Fibroblast of the conjunctiva (primary cell): ENCODE results near the gene MBNL2.

Experiments used
- DNase-seq: peaks from one replicate; pipeline ENCODE4 v3.0.0-alpha.2; 2010; ENCODE audit warnings: low read depth

The MBNL2 gene

DNA sequence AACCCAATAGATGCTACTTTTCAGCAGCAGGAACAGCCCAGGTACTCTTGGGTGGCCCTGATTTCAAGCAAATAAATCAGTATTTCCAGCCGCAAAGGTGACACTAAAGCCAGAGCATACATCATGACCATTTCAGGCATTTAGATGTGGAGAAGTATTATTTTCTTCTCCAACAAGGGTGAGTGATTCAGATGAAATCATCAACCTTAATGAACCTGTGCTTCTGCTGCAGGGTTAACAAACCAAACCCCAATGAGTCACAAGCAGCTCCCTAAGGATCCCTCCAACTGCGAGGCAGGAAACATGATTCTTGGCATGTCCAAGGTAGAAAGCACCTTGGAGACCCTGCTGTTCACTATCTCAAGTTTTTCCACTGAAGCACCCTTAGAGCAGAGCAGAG is 32.7 kb downstream of the MBNL2 start:
- no peak for DNase-seq

DNA sequence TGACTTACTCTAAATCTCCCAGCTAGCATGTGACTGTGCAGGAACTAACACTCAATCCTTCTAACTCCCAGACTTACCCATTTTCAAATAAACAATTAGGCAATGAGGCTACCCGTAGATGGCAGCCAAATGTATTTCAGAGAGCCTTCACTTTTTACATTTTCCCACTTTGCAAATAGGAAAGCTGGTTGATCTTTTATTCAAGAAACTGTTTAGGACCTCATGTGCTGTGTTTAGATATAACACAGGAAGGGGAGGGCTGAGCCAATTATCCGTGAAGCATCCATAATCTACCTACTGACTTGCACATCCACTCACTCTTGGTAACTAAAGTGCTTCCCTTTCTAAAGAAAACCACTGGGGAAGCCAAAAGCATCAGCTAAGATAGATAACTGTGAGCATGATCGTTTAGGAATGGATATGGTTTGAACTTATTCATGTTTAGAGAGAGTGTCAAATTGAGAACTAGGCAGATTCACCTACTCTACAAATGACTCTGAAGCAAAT is 33.4 kb downstream of the MBNL2 start:
- DNase-seq, result no peak

DNA sequence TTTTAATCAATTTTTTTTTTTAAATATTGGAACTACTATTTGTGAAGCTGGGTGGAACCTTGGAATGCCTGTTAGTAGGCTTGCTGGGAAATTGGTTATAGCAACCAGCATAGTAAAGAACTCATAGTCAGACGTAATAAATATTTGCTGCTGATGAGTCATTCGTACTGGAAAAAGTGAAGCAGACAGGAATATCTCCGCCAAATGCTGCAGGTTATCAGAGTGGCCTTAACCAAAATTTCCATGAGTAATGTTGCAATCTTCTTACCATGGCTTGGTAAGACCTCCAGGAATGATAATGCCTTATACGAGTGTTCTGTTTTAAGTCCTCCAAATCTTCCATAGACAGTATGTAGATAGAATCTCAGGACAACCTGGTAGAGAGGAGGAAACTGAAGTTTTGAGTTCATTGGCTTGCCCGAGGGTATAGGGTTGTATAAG is 34.2 kb downstream of the MBNL2 start:
- peak; percentile 91 for DNase-seq

DNA sequence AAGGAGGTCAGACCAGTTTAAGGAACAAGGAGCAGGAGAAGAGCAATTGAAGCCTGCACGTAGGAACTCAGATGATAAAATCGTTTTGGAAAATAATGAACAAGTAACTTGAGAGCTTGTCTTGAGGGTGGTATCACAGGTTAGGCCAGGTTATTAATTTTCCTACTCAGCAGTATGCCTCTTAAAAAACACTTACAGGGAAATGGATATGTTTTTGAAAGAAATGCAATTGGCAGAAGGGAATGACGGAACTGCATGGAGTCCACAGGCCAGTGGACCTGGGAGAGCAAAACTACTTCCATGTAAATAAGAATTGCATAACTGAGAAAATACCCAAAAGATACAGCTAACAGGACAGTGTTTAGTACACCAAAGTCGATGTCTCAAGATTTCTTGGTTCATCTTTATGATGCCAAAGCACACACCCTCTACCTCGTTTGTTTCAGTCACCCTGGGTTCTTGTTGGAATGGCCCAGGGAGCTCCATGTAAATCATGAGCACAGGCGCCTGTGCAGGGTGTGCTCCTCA is 35.2 kb downstream of the MBNL2 start:
- no peak for DNase-seq

DNA sequence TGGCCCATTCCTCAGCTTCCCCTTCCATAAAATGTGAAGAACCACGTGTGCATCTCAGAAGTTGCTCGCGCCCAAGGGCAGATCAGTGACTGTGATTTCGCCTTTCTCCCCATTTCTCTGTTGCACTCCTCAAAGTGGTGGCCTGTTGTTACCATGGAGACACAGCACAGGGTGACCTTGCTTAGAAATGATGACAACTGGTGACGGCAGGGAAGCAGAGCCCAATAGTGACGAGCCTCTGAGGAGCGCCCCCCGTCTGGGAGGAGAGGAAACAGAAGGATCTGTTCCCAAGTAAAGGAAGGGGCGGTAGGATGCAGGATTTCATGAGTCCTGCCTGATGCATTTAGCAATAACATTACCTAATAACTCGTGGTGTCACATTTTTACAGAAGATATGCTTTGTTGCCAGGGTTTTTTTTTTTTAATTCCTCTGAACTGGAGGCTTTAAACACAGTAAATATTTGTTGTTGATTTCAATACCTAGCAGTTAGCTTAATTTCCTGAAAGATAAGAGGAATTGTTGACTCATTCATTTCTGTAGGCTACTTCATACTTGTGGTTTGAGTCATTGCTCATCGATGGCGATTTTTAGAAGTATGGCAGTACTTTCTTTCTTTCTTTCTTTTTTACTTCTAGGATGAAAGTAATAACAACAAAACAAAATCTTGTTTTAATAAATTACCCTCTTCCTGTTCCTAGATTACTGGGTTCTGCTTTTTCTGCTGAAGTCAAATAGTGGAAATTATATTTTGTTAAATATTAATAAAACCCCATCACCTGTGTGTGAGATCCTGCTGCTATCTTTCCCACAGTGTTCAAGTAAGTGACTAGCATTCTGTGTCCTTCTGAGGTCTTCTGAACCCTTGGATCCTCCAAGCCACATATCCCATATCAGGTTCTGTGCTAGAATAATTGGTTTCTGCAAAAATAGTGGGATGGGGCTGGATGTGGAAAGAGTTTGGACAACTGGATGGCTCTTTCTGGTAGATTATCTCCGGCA is 36.0 kb downstream of the MBNL2 start:
- peak; percentile 68 for DNase-seq

DNA sequence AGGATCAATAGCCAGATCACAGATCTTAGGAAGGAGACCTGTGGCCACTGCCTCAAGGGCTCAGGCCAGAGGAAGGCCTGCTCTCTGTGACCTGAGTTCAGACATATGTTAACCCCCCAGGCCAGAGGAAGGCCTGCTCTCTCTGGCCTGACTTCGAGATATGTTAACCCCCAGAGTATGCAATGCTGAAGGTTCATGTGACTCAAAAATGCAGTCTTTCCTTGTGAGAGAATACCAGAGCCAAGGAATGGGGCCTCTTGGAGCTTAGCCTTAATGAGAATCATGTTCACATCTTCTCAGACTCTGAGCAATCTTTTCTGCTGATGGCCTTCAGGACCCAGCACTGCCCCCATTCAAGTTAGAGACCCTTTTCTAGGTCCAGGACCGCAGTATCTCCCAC is 36.7 kb downstream of the MBNL2 start:
- DNase-seq, result no peak

DNA sequence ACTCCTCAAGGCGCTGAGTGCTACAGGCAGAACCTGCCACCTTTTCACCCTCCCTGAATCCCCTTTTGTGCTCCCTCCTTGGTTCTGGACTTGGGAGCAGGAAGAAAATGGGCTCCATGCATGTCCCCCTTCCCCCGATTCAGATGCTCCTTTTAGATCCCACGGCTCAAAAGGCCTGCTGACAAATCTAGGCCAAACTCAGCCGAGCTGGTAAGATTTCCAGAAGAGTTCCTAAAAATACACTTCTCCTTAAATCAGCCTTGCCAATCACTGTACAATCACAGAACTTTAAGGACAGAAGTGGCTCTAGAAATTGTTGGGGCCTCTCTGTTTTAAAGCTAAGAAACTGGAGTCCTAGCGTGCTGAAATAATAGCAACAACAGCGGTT is 37.3 kb downstream of the MBNL2 start:
- DNase-seq, result no peak

DNA sequence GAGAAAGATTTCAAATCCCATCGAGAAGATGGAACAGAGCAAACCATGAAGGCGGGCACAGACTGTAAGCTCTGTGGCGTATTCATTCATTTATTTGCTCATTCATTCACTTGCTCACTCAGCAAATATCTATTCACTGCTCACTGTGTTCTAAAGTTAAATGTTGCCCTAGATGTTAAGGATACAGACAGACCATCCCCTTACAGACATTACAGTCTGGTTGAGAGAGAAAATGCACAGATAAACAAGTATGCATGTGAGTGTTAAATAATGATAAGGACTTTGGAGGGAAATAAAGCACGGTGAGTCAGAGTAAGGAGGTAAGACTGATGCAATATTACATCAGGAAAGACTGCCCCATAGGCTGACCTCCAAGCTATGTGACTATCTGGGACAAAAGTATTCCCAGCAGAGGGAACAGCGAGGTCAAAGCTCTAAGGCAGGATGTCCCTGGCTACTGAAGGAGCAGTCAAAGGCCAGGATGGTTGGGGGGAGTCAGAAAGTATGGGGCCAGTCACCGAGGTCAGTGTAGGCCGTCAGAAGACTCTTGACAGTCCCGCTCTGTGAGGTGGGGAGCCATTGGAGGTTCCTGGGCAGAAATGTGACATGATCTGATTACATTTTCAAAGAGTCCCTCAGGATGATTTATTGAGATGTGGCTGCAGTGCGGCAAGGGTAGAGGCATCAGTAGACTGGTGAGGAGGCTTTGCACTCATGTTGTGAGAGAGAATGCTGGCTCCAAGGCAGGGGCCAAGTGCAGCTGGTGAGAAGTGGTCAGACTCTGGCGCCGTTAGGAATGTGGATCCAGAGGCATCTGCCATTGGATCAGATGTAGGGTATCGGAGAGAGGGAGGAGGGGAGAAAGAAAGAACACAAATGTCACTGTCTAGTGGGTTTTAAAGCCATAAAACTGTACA is 37.9 kb downstream of the MBNL2 start:
- no peak for DNase-seq

DNA sequence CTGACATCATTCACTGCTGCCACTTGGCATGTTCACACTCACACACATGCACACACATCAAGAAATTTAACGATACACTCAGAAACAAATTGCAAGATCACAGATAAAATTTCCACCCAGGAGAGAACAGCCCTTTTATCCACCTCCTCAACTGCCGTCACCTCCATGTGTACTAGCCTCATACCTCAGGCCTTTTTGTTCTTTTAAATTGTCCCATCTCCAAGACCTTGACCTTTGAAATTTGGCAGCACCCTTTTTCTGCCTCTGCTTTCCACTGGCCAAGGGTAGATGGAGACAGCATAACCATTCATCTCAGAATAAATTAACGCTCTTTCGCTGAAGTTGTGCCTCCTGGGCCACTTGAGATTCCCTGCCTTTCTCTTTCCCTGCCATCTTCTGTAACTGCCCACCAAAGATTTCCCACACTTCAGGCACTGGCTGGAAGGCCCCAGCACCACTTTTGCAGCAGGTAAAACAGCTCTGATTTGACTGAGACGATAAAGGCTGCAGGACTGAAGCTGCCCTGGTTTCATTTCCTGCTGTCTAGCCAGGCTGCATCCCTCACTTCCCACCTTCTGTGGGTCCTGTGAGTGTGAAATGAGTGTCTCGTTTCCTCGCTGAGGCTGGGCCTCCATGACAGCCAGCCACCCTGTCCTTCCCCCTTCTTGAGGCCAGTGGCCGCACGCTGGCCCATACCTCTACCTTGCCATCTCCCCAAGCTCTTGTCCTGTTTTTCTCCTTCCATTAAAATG is 39.3 kb downstream of the MBNL2 start:
- no peak for DNase-seq

DNA sequence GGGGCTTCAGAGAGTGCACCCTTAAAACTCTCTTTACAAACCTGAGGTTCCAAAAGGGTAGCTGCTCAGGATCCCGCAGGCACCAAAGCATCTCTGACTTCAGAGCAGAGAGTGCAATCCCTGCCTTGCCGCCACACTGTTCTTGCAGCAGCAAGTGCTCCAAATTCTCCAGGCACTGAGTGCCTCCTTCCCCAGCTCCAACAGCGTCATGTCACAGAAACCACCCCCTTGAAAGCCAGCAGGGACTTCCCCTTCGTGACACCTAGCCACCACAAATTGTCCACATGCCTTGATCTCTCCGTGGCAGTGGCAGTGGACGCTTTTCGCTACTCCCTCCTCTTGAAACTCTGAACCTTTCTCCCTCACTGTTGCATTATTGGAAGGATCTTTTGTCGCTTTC is 39.9 kb downstream of the MBNL2 start:
- DNase-seq, result no peak

DNA sequence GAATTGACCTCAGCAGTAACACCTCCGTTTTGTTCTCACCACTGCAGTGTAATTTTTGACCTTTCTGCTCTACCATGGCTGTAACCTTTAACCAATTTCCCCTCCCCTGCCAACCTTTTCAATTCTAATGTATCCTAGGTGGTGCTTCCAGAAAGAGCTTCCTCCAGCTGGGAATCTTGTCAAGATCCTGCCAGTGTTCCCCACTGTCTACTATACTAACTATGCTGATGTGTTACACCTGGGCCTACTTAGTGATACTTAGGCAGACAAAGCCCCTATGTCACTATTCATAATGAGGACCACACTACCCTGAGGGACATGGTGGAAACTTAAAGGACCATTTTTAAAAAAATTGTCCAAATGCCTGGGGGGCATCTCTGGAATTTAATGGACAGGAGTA is 41.0 kb downstream of the MBNL2 start:
- DNase-seq, result no peak

DNA sequence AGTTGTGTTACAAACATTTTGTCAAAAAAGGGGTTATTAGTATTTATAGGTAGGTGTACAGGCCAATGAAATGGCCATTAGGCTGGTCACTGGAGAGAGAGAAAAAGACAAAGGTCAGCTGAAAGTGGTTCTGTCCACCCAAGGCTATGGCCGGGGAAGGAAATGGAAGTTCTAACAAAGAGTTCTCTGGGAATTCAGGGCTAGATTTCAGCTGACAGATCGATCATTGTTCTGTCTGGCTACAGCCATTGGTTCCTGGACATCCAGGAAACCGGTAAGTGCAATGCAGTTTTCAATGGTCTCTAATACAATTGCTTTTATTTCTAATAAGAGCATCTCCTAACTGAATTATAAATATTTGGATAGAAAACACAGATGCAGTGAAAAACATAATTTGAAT is 42.5 kb downstream of the MBNL2 start:
- no peak for DNase-seq

DNA sequence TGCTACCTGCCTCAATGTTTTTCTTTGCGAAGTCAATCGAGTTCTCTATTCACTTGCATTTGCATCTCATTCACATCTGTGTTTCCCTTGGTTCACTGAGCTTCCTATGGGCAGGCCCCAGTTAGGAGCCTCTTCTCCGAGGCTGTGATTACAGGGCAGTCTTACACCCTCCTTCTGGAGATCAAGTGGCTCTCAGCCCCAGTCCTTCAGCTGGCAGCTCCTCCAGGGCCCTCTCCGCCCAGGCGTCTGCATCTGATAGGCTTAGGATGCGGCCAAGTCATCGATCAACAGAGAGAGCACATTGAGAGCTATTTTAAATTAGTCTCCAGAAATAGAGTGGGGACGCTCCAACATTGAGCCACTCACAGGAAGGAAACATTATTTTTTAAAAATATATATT is 44.2 kb downstream of the MBNL2 start:
- DNase-seq, result no peak

DNA sequence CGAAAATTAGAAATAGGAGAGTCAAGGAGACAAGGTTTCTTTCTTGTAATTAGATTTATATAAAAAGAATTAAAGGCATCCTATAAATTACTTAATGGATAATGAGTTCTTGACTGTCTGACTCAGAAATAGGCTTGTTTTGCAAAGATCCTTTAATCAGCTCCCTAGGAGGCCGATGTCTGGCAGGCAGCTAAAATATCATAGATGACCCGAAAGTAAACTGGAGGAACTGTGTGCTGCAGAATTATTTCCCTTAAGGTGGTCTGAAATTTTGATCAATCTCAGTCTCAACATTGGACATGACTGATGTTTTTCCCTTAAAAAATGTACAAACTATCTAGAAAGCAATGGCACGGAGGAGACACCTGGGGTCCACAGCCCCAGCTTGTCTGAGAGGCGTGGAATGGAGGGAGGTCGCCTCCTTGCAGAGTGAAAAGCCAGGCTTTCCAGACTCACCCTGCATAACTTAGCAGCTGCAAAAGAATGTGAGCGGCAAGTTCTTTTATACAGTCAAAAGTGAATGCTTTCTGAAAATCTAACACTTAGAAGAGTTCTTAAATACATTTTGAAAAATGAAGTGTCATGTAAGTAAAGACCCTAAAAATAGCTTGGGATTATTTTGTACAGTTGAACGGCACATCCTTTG is 44.8 kb downstream of the MBNL2 start:
- no peak for DNase-seq

DNA sequence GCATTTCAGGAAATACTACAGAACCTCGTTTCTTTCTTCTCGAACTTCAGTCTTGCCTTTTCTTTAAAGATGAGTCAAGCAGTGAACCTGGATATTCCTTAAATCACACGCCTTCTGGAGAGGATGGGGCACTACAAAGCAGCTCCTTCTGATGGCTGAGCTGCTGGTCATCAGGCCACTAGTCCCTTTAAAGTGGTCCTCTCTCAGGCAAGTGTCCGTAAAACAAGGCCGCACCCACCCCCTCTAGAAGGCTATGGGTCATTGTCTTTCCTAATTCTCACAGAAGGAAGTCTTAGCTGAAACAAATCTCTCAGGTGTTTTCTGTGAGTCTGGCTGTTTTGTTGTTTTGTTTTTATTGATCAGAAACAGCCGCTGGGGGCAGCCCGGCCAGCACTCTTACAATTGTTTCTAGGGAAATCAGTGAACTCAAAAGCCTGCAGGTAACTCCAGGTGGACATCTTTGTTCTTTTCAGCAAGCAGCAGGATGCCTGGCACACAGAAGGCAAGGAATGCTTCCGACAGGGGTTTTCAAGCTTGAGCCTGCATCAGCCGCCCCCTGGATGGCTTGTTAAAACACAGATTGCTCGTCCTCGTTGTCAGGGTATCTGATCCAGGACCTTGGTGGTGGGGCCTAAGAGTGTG is 45.4 kb downstream of the MBNL2 start:
- no peak for DNase-seq

DNA sequence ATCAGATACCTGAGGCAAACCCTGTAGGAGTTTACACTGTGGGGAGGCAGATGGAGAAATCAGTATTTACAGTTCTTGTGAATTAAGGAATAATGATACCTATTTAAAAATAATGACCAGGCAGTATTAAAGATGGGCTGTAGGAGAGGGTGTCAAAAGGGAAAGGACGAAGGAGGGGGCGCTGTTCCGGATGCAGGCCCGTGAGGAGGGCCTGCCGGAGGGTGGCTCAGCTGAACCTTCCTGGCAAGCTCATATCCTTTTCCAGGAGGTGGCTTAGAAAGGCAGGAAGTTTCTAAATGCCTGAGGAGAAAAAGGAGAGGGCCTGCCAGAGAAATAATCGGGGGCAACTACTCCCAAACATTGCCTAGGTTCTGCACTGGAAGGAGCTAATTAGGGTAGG is 46.6 kb downstream of the MBNL2 start:
- no peak for DNase-seq

DNA sequence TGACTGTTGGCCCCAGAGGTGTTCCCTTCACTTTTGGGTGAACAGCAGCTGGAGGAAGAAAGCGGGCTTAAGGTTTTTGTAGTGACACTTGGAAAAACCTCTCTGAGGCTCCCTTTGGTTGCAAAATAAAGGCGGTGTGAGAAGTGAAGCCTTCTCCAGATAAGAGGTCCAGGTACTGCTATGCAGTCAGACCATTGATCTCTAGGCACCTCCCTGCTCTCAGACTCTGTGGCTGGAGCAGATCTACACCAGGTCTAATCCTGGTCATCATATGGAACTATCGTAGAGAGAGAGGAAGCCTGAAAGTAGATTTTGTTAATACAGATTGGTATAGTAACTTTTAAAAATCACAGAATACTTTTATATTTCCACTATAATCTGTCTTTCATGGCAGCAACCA is 47.5 kb downstream of the MBNL2 start:
- DNase-seq, result no peak

DNA sequence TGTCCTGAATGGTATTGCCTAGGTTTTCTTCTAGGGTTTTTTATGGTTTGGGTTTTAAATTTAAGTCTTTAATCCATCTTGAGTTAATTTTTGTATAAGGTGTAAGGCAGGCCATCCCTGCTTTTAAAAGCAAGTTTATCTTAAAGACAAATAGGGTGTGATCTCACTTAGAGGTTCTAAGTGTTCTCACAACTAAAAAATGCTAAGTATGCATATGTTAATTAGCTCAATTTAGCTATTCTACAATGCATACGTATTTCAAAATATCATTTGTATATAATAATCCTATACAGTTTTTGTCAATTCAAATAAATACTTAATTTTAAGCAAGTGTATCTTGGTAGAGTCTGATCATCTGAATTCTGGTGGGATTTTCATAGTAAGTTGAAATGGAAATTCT is 50.4 kb downstream of the MBNL2 start:
- DNase-seq, result no peak

DNA sequence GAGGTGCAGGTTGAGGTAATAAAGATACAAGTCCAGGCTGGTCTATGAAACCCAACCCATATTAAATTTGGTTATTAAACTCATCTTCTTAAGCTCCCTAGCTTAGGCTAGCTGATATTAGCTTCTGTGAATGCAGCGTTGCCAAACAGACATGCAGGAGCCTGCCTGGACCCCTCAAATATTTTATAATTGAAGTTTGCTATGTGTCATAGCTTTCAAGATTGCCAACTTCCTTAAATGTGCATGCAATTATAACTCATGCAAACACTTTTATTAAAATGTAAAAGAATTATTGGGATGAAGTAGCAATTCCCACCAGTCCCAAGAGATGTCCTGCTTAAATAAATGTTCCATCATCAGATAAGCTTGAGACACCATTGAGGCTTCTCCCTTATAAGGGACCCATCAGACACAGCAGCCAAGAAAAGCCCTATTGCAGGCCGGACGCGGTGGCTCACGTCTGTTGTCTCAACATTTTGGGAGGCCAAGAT is 51.3 kb downstream of the MBNL2 start:
- DNase-seq, result no peak

DNA sequence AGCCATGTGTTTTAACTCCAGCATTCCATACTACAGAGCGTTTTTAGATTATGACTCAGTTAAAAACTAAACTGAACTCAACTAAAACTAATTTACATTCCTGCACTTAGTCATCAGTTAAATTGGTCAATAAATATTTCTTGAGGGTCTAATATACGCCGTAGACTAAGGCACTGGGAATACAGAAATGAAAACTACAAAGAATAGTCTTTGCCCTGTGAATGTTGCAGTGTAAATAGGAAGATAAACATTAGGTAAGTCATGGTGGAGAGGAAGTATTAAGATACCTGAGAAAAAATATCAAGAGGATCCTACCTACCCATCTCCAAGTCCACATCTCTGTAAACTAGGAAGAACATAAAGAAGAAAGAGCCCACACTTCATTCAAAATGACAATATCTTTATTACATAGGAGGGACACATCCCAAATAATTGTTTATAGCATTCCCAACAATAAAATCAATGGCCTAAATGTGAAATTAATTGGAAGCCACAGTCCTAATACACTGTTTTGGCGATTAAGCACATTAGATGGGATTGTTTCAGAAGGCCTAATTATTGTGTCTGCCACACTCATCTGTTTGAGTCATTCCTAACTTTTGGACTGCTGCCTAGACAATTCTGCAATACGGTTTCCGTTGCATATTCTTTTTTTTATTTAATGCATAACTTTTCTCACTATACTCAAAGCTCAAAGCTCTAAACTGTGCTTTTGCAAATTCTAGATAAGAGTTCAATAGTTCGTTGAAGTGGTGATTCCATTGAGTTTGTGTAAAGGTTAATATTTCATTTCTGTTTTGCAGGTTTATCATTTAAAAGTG is 52.9 kb downstream of the MBNL2 start:
- peak; percentile 76 for DNase-seq
